GM04504 (cell line): ENCODE data around the gene ZNF354C.

Source experiments
- DNase-seq: peaks from one replicate; pipeline ENCODE4 v3.0.0-alpha.2; 2012; ENCODE audit warnings: low read depth

Gene ZNF354C

DNA sequence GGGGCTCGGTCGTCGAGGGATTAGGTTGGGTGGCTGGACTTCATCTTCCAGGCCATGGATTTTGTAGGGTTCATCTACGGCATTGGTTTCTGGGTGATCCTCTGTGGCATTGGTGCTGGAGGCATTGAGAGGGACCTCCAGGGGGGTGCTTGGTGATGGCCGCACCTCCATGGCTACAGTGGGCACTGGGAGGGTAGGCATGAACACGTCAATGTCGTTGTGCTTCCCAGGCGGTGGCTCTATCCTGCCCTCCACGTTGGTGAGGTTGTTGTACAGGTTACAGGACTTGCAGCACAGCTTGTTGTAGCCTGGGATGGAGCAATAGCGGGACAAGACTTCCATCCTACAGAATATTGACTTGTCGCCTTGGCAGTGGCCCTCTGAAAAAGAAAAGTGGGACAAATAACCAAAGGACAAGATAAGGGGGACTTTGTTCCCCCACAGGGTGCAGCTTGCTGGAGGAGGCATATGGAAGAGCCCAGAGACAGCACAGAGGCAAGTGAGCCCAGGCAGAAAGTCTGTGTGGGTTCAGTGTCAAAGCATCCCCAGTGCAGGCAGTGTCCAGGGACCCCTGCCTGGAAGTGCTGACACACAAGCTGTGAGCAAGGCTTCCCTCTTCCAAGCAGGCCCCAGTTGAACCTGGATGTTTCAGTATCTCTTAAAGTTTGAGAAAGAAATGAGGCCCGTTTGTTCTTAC lies 53.9 kb downstream of the ZNF354C start:
- no peak for DNase-seq

GRCh38 chr5:179114756-179115155 lies 54.6 kb downstream of the ZNF354C start:
- DNase-seq, result no peak

GRCh38 chr5:179115307-179115706 lies 55.1 kb downstream of the ZNF354C start:
- DNase-seq, result no peak

DNA sequence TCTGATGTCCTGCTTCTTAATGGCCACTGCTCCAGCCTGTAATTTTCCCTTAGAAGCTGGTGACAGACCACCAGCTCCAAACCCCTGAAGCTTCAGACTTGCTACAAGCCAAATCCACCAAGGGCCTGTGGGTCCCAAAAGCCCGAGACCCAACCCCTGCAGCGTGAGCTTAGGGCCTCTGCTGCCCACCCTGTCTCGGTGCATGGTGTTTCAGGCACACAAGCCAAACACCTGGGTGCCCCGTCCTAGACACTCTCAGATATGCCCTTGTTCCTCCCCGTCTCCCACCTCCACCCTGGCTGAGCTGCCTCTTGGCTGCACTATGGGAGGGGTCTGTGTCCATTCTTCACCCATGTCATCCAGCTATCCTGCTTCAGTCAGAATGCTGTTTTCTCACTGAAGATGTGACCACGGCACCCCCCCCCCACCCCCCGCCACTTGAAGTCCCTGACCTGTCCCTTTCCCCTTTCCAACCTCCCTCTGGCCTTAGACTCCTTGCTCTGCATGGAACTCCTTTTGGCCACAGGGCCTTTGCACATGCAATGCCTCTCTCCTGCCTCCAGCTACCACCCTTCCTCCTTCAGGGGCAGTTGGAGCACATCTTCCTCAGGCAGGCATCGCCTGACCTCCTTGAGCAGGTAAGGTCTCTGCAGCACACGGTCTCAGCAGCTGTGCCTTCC lies 55.8 kb downstream of the ZNF354C start:
- no peak for DNase-seq

DNA sequence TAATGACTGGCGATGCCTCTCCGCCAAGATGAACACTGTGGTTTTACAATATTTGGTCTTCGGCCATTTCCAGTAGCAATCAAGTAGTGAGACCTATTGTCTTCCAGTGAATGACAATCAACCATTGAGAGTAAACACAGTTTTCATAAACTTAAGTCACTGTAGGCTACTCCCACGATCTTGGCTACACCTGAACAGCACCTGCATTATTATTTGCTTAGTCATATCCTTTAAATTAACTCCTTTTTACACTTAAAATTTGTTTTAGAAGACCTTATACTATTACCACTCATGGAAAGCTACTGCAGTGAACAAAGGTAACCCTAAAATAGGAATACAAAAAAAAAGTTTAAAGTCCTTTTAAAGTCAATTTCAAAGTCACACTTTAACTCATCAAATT lies 58.2 kb downstream of the ZNF354C start:
- DNase-seq, result no peak

DNA sequence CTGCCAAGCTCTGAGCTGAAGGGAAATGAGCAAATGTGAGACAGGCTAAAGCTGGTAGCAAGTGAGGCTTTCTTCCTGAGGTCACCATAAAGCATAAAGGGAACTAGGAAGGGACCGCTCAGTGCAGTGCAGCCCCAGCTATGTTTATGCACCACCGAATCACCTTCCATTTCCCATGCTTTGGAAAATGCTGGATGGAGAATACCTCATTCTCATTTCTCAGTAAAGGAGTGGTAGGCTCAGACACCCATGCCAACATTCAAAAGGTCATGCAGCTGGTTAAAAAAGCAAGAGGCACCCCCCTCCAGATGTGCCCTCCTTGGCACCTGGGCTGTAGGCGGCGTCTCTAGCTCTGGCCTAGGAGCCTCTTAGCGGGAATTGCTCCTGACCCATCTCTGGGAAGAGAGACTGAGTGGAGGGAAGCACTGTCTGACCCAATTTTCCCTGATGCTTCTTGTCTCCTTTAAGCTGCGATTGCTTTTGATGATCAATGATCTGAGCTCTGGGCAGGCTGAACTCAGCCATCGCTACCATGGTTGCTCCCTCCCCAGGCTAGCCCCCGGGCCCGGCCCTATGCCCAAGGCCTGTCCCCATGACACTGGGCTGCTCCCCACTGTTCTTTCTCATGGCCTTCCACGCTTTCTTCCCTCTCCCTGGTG lies 58.7 kb downstream of the ZNF354C start:
- no peak for DNase-seq

GRCh38 chr5:179119415-179120170 lies 59.4 kb downstream of the ZNF354C start:
- DNase-seq, result no peak

DNA sequence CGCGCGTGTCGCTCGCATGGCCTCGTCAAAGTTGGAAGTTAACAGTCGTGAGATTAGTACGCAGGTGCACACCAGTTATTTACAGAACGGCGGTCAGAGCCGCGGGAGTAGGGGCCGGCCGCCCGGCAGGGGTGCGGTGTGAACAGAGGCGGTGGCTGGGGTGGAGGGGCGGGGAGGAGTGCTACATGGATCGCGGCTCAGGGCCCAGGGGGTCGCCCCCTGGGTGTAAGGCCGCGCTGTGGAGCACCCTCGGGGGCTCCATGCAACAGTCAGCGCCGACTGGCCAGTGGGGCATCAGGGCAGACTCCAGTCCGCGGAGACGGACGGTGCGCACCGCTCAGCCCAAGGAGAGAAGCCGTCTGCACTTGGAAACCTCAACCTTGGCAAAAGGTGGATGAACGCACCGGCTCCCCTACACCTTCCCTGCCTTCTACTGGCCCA lies 60.3 kb downstream of the ZNF354C start:
- DNase-seq, result no peak

- no peak for DNase-seq
These were observed 60.9 kb downstream of the ZNF354C start for GRCh38 chr5:179120951-179121666.

GRCh38 chr5:179121667-179122111 lies 61.5 kb downstream of the ZNF354C start:
- no peak for DNase-seq

GRCh38 chr5:179122411-179123108 lies 62.4 kb downstream of the ZNF354C start:
- no peak for DNase-seq

DNA sequence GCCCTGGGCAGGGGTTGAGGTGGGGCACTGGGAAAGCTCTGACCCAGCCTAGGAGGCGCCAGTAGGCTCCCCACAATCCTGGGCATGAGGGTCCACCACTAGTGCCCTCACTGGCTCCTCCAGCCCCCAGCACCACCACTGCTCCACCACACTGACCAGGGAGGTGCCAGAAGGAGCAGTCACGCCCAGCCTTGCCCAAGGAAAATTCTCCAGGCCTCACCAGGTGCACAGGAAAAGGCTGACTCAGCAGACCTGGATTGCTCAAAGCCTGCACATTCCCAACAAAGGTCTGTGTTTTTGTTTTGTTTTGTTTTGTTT lies 62.9 kb downstream of the ZNF354C start:
- no peak for DNase-seq

DNA sequence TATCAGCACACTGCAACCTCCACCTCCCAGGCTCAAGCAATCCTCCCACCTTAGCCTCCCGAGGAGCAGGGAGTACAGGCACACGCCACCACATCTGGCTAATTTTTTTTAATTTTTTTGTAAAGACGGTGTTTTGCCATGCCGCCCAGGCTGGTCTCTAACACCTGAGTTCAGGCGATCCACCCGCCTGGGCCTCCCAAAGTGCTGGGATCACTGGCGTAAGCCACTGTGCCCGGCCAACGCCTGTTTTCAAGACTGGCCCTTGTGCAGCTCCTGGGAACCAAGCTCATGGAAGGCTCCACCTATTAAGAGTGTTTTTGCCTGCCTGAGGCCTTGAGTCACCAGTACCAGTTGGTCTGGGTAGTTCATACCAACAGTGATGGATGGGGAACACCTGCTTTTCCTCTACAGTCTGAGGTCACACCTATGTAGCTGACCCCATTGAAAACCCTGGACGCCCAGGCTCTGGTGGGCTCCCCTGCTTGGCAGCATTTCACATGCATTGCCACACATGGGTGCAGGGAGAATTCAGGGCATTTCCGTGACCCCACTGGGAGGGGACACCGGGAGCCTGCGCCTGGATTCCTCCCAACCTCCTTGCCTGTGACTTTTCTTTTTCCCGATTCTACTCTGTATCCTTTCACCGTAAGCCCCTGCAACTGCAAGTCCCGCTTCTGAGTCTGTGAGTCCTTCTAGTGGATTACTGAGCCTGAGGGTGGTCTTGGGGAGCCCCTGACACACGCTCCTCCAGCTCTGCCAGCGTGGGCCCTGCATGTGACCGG lies 63.5 kb downstream of the ZNF354C start:
- DNase-seq, result no peak

DNA sequence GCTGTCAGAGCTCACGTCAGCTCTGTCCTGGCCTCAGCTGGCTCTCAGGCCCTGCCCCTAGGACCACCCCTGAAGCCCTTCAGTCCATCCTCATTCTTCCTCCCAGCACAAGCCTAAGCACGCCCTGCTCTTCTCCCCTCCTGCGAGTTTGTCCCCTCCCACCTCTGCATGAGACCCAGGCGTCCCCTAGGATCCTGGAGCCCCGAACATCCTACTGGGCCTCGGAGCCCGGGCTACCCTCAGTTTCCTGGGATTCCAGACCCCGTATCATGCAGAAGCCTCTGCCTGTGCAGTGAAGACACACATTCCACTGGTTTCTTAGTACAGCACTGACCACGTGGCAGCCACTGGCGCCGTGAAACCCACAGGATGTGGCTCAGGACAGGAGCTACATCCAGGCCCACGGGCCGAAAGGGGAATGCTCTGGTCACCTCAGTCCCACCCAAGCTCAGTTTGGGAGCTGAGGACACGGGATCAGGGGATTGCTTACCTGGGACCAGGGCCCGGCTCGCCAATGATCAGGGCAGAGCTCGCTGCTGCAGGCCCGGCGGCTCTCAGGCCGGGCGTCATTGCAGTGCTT lies 64.2 kb downstream of the ZNF354C start:
- no peak for DNase-seq

DNA sequence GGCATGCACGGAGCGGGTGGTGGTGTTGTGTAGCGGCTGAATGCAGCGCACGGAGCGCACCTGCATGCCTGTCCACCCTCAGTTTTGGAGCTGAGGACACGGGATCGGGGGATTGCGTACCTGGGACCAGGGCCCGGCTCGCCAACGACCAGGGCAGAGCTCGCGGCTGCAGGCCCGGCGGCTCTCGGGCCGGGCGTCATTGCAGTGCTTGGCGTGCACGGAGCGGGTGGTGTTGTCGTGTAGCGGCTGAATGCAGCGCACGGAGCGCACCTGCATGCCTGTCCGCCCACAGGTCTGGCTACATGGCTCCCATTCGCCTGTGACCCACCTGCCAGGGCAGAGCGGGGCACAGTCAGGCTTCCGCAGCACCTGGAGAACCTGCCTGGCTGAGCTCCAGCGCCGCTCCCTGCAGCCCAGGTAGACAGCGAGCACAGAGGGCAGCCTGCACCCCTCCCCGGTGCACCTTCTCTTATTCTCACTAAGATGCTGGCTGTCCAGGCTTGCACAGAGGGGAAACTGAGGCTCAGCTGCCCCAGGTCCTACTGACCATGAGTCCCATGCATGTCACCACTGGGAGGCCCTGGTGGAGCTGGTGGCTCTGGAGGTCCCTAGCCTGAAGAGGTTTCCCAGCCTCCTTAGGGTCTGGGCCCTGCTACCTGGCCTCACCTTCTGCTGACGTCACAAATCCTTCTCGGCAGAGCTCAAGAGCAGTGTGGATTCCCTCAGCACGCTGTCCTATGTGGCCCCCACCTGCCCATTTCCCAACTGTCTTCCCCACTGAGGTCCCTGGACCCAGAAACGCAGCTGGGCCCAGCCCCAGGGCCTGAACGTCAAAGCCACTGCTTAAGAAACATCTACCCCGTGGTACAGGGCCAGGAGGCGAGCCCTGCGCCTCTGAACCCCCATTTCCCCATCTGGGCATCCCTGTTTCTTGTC lies 64.9 kb downstream of the ZNF354C start:
- no peak for DNase-seq

GRCh38 chr5:179125789-179126505 lies 65.8 kb downstream of the ZNF354C start:
- DNase-seq, result no peak

- DNase-seq, result no peak
These were observed 66.4 kb downstream of the ZNF354C start for GRCh38 chr5:179126506-179126991.
